ENCODE measurements around the gene FOXB2.
A peak's percentile ranks its signal among the peaks of the same experiment; 100 is the strongest.
"Not testable (repeated sequence)": the region's sequence is repeated elsewhere in the genome, so short reads cannot be mapped to it uniquely, and the experiment has no call there.

Gene FOXB2

DNA sequence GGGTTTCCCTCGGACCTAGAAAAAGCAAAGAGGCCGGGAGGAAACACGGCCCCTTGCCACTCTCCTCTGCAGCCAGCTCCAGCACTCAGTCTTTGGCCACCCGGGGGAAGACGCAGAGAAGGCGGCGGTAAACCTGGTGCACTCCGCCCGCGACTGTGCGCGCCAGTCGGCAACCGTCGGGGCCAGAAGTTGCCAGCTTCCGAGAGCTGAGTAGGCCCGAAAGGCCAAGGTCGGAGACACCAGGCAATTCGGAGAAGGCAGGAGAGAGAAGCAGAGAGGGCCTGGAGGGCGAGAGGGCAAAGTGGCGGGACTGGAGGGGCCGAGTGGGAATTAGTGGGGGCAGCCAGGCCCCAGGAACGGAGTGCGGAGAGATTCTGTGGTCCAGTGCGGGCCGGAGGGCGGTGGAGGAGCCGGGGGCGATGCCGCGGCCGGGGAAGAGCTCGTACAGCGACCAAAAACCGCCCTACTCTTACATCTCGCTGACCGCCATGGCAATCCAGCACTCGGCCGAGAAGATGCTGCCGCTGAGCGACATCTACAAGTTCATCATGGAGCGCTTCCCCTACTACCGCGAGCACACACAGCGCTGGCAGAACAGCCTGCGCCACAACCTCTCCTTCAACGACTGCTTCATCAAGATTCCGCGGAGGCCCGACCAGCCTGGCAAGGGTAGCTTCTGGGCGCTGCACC is at the start of gene FOXB2:
Gene FOXB2, plus strand, starts transcription at position 420 of the 690 bp plus-strand sequence. Its CDS starts 0 bp downstream, at position 420.
- no peak for DNase-seq

DNA sequence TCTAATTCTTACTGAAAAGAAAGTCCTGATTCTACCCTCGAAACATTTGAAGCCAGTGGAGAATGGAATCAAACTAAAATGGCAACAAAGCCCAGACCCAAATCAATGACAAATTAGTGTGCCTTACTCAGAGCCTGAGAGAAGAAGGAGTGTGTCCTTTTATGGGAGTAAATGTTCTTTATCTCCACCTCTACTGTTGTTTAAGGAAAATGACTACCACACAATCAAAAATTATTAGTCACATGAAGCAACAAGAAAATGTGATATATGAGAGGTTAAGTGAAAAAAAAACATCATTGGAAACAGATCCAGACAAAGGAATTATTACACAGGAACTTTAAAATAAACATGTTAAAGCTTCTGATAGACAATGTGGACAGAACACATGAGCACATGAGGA is 49.7 kb upstream of the FOXB2 start:
- no peak for DNase-seq

DNA sequence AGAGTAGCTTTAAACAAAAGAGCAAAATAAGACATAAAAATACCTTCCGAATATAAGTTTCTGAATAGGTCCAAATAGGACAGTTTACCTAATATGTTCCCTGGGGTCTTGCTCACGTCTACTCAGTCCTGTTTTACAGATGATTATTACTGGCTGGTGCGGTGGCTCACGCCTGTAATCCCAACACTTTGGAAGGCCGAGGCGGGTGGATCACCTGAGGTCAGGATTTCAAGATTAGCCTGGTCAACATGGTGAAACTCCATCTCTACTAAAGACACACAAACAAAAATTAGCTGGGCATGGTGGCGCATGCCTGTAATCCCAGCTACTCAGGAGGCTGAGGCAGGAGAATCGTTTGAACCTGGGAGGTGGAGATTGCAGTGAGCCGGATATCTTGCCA is 40.6 kb upstream of the FOXB2 start:
- DNase-seq = not testable (repeated sequence)

DNA sequence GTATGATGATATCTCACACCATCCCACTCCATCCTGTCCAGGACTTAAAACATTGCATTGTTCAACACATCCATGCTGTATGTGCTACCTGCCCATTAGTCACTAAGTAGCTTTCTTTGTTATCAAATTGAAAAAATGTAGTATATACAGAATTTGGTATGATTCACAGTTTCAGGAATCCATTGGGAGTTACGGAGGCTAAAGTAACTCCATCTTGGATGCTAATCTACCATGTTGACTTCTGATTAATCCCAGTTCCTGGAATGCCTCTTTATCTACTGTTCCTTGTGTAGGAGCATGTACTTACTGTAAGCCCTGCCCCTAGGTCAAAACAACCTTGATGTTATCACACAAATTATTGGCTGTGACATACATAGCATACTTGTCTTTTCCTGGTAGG is 38.9 kb upstream of the FOXB2 start:
- DNase-seq = no peak

DNA sequence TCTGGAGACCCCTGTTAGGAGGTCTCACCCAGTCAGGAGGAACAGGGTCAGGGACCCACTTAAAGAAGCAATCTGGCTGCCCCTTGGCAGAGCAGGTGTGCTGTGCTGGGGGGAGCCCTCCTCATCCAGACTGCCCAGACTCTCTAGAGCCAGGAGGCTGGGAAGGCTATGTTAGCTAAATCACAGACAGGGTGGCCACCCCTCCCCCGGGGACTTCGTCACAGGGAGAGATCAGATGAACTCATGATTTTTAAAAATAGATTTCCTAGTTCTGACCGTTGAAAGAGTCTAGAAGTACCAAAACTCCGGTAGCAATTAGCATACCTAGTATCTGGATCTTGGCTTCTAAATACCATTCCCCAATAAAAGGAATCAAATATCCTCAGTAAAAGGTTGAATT is 35.0 kb upstream of the FOXB2 start:
- no peak for DNase-seq

DNA sequence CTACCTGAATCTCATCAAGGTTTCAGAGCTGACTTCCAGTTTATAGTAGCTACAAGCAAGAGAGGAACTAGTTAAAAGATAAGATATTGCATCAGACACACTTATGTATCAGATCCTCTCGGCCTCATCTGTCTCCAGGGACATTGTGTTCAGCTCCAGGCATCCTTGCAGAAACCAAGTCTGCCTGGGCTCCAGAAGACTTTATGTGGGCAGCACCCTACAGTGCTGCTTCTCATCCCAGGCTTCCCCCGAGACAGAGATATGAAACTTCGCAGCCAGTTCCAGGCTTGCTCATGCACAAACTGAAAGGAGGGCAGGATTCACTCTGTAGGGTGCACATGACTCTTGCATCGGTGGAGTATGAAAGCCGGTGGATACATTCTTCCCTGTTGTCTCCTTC is 33.9 kb upstream of the FOXB2 start:
- DNase-seq = no peak

DNA sequence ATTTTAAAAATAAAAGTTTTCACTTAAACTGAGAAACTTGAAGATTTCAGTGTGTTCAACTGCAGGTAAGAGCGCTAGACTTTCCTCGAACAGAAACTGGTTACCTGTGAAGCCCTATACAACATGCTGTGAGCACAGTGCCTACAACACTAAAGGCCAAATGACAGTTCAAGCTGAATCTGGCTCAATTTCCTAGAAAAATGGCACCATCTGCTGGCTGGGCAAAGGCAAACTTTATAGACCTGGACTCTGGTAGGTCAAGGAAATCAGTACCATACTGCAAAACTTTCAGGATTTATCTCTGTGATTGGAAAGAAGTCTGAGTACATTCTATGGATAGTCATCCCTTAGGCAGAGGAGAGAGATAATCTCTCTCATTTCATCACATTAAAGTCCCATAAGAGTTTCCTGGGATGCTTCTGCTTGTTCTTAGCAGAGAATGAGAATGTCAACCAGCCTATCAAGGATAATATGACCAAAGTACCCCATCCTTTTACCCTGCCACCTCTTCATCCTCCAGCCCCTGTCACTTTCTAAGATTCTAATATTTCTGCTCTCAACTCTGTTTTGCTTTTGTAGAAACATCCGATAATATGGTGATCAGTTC is 31.8 kb upstream of the FOXB2 start:
- DNase-seq = peak; percentile 45

DNA sequence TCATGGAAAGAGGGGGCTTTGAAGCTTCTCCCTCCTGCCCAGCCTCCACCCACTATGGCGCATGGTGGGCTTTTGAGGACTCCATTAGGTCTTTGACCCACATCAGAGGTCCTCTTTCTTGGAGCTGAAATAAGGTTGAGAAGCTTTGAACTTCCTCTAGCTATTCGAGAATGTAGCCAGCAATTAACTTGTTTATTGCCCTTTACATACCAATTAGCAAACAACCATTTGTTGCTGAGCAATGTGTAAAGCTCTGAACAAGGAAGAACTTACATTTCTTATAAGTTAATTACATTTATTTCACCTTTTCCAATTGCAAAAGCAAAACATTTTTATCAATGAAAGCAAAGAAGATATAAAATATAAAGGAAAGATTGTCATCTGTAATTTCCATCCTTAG is 30.5 kb upstream of the FOXB2 start:
- no peak for DNase-seq

DNA sequence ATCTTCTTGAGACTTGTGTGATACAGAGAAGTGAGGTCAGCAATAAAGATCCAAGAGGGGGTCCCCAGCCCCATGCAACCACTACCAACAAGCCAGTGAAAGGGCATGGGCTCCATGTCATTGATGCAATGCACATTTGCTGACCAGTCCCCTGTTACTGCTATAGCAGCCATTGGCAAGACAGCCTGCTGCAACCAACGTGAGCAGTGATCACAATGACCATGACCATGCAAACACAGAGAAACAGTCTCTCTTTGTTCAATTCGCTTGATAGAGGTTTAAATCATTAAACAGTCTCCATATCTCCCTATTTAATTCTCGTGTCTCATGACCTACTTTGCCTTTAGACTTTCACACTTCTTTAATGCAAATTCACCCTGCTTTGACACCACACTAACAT is 30.0 kb upstream of the FOXB2 start:
- DNase-seq = no peak

DNA sequence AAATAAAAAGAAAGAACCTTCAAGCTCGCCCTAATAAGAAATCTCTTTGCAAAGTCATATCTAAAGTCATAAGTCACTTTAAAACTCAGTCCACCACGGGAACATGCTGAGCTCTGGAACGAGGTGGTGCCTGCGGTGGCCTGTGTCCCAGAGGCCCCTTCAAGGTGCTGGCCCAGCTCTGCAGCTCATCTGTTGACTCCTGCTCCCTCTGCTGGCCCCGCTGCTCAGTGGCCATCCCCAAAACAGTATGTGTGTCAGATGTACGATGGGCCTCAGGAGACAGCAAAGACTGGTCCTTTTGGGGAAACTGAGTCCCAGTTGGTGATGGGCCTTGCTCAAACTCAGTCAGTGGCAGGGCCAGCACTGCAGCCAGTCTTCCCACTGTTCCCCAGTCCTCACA is 22.8 kb upstream of the FOXB2 start:
- DNase-seq = peak; percentile 19

DNA sequence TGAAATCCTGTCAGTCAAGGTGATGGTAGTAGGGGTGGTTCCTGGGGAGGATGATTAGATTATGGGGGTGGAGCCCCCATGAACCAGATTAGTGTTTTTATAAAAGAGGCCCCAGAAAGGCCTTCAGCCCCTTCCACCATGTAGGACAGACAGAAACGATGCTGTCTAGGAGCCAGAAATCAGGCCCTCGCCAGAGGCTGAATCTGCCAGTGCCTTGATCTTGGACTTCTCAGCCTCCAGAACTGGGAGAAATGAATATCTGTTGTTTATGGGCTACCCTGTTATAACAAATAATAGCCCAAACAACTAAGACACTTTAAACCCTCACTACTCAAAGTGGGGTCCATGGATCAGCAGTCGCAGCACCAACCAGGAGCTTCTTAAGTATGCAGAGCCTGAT is 20.2 kb upstream of the FOXB2 start:
- DNase-seq = no peak

DNA sequence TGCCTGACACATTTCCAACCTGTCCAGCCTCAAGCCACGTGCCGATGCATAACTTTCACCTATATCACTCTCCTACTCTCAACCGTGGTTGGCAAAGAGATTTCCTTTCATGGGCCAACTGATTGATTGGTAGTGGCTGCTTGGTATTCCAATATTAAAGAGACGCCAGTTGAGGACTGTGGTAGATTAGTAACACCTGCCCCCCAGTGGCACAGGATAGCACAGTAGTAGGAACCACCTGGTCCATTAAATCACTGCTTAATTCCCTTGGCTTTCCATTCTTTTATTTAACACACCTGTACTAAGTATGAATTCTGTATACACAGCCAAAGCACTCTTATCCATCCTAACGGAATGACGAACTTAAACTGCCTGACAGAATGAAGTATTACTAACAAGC is 19.1 kb upstream of the FOXB2 start:
- DNase-seq = no peak

DNA sequence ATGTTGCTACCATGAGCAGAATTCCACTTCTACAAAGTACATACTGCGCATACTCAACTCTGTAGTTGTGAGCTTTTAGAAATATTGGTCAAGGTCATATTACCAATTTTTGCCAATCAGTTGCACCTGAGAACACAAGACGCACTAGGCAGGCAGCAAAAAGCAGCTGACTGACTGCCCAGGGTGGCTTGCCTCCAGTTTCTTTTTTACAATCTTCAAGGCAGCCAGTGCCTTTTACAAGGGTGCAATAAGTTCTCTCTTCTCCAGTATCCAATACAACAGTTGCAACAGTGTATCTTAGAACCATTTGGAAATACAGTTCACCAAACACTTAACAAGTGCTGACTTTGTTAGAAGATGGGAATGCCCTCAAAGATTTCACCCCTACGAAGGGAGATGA is 16.1 kb upstream of the FOXB2 start:
- DNase-seq = no peak

DNA sequence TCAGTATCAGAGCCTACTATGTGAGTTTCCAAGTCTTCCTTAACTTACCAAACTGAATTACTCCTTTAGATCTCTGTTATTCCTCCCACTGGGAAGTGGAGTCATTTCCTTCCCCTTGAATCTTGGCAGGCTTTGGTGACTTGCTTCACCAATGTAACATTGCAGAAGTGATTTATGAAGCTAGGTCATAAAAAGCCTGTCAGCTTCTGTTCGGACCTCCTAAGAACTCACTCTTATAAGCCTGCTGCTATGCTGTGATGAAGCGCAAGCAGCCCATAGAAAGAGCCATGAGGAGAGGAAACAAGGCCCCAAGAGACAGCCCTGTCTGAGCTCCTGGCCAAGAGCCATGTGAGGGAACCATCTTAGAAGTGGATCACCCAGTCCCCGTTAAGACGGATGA is 14.2 kb upstream of the FOXB2 start:
- DNase-seq = peak; percentile 42

DNA sequence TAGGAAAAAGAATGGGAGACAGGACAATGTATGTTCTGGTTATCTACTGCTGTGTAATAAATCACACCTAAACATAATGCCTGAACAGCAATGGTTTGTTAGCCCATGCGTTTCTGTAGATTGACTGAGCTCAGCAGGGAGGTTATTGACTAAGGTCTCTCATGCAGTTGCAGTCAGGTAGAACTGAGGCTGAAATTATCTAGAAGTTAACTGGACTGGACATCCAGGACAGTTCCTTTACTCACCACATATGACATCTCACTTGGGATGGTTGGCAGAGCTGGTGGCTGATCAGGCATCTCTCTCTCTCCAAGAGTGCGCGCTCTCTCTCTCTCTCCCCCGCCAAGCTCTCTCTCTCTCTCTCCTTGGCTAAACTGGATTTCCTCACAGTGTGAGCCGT is 8.9 kb upstream of the FOXB2 start:
- no peak for DNase-seq

DNA sequence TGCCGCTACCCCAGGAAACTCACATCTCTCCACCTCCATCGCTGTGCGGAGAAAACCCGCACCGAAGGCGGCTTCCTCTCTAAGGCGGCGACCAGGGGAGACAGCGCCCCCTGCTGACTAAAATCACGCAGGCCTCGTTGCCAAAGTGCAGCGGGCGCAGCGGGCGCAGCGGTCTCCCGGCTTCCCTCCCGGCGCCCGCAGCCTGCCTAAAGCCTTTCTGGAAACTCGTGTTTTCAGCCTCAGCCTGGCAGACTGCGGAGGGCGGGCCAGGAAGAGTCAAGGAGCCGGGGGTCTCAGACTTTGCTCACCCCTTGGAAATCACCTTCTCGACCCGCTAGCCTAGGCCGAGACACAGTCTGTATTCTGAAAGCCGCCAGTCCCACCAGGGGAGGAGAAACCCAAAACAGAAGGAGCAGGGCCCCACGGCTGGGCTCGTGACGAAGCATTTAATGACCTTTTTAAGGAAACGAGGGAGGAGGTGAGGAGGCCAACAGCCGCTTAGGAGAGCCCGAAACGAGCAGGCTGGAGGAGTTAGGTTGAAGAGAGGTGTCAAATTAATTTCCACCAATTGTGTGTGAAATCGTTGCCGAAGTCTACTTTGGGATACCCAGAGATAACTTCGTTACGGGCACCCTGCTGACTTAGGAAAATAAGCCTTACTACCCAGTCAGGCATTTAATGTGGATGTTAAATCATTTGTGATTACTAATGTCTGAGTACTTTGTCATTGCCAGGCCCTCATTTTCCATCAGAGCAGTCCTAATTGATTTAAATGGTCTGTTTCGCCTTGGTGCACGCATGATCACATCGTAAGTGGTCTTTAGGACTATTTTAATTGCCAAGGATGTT is 7.3 kb upstream of the FOXB2 start:
- DNase-seq = peak; percentile 33

DNA sequence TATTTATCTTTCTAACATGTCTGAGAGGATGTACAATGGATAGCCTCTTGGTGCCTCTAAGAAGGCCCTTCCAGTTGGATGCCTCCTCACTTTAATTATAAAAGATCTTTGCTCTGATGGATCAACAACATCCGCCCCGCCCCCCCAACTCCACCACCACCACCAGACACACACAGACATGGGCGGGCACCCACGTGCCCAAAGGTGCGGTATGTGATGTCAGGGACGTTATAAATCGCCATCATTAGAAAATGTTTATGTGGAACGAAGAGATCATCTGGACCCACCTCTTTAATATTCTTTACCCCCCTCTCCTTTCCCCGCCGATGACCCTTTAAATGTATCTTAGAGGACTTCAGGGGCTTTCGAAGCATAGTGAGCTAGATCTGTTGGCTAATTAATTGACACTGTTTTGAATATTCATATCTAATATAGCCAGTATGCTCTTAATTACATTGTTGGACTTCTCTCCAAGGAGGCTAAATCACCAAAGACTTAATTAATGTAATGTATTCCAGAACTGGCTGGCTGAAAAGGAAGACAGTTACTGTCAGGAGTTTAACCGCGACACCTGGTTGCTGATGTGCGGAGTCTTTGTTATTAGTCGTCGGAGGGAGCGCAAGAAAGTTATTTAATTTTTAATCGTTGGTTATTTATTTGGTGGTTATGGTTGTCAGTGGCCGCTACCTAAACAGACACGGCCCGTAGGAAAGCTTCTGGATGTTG is 6.1 kb upstream of the FOXB2 start:
- no peak for DNase-seq

DNA sequence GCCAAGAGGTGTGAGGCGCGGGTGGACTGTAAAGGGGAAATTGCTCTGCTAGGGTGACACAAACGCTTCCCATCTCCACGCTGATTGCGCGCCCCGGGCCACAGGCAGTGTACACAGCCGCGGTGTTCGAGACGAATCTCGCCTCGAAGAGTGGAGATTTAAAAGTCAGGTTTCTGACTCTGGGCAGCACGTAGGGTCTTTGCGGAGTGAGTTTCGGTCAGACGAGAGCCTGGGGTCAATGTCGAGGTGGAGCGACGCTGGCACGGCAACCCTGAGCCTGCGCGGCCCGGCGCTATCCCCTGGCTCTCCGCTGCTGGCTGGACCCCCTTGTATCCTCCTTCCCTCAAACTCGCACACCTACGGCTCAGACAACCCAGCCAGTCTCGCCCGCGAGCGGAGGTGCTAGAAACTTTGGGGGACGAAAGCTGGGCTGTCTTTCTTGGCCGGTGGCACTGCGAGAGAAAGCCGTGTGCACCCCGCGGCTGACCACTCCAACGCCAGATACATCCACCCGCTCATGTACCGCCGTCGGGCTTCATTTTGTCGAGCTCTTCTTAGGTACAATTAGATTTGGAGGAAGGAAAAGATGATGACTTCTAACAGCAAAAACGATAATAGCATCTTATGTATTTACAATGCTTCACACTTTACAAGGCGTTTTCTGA is 5.4 kb upstream of the FOXB2 start:
- no peak for DNase-seq

DNA sequence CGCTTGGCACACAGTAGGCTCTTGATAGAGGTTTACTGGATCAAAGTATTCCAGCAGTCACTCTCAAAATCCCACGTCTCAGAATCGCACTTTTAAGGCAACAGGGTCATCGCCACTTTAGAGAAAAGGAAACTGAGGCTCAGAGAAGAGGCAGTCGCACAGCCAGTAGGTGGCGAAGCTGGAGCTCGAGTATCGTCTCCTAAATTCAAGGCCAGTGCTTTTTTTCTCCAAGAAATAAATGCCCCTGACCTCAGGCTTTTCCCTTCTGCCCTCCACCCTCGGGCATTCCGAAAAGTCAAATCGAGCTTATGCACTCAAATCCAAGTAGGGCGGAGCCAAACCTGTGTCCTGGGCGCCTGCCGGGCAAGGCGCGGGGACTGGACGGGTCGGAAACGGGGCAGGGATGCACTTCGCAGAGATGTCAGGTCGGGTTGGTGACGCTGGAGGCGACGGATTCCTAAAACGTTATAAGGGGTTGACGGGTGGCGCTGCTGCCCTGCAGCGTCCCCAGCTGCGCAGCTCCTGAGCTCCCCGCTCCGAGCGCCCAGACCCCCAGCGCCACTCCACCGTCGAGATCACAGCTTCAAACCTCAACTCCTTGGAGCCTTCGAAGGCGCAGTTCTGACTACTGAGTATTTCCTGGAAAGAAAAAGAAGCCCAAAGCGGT is 4.7 kb upstream of the FOXB2 start:
- no peak for DNase-seq

DNA sequence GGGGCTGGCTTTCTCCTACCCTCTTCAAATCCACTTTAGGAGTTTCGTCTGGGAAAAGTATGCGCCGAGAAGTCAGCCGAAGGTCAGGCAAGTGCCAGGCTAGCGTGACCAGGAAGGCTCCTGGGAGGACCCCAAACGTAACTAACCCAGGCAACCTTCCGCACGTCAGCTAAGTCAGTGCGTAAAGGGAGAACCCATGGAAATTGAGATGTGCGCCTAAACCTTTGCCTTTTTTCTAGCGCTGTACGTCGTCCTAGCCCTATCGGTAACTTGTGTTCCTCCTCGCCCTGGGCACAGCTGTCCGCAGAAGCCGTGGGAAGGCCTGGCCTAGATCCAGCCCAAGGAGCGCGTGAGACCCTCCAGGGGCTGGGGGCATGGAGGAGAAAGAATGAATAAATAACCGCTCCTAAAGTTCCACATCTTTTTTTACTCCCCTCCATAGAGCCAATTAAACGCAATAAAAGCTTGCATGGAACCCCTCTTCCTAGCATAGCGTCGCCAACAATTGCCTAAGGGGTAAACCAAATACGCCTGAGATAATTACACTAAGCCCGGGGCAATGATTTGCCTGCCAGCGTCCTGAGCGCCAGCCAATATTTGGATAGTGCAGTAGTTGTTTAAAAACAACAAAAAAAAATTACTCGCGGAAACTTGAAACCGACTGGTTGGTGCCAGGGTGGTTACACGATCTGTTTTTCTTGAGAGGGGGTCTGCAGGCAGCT is 4.0 kb upstream of the FOXB2 start:
- no peak for DNase-seq

DNA sequence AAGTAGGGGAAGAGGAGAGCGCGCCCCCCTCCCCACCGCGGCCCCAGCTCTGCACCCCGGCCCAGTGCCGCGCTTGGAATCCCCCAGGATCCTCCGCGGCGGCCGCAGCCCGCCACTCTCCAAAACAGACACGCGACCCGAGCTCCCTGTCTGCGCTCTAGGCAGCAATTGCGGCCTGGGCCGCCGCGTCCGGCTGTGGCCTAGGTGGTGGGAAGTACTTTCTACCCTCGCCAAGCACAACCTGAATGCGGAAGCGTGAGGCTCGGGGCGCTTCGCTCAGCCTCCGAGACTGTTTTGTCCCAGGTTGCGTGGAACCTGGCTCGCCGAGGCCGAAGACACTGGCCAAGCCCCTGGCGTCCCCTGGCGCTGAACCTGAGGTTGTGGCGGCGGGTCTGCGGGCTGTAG is 3.3 kb upstream of the FOXB2 start:
- DNase-seq = no peak

All from fibroblast of skin of right quadriceps (primary cell).